ENCODE data around the gene CIPC.

CIPC gene

DNA sequence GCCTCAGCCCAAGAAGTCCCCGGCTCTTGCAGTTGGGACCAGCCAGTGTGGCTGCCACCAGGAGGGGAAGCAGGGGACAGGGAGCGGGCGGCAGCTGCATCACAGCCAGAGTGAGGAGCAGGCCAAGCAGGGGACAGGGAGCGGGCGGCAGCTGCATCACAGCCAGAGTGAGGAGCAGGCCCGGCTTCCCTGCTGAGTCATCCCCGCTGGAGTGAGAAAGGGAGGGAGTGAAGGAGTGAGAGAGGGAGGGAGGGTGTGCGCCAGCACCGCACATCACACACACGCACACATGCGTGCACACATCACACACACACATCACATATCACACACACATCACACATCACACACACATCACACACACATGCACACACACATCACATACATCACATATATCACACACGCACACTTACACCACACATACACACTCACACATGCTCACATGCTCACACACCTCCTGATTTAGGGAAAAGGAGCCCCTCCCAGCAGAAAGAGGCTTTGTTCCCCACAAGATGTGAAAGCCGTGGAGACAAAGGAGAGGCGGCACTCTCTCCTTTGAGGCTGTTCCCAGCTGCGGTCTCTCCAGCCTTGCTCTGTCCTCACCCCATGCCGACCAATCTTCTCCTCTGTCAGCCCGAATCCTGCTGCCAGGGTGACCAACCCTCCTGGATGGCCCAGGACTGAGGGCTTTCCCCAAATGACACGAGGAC lies 60.3 kb downstream of the CIPC start:
- no peak for DNase-seq

DNA sequence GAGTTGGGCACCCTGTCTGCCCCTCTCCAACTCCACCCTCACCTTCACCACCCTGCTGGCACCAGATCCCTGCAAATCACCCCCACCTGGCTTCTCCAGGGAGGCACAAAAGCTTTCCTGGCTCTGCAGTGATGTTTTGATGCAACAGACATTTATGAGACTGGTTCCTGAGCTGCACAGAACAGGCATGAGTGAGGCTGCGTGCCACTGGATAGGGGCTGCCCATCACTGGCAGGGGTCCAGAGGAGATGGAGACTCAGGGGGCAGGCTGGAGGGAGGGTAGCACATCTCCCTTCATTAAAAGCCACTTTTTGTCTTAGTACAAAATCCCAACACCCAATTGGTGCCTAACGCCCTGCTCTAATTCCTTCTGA lies 60.8 kb downstream of the CIPC start:
- DNase-seq, result no peak

DNA sequence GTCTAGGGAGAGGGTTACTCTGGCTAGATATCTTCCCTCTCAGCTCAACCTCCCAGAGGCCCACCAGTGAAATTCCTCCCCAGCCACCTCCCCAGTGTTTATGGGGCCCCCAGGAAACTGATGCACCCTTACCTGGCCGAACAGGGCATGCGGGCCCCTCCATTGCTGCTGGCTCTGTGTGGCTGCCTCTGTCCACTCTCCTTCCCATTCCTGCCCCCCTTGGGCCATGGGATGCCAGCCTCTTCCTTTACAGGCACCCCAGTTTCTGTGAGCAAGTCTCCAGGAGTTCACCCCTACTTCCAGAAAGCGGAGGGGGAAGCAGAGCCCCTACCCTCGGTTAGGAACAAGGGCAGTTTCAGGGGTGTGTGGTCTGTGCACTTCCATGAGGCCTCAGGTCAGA lies 63.0 kb downstream of the CIPC start:
- no peak for DNase-seq
